RWPE2 (cell line): Measurements from ENCODE around the gene SRGAP2C.
"Not testable (repeated sequence)": the region's sequence is repeated elsewhere in the genome, so short reads cannot be mapped to it uniquely, and the experiment has no call there.

Source experiments
- ATAC-seq: fragments of 200-7000 bp; cut with Tn5 transposase; 3 replicates; pipeline ENCODE4 v1.9.1; 2021; ENCODE audit warnings: low read depth
- DNase-seq: peaks from one replicate; pipeline ENCODE4 v3.0.0-alpha.2; 2020; ENCODE audit warnings: low spot score
- H3K27ac ChIP-seq: fragments of 450-650 bp; 2 replicates; pipeline ENCODE4 v1.5.1; 2017; ENCODE audit warnings: mild to moderate bottlenecking; ENCODE audit not compliant: poor library complexity, severe bottlenecking
- H3K27me3 ChIP-seq: fragments of 250-450 bp; sonication (Bioruptor Pico); 2 replicates; pipeline ENCODE4 v1.5.1; 2021; ENCODE audit warnings: mild to moderate bottlenecking, moderate library complexity; ENCODE audit not compliant: insufficient read depth, poor library complexity, severe bottlenecking
- H3K36me3 ChIP-seq: fragments of 250-450 bp; sonication (Bioruptor Pico); 2 replicates; pipeline ENCODE4 v1.5.1; 2020; ENCODE audit warnings: low read depth, mild to moderate bottlenecking, moderate library complexity
- H3K4me1 ChIP-seq: fragments of 250-450 bp; sonication (Bioruptor Pico); 2 replicates; pipeline ENCODE4 v1.5.1; 2021; ENCODE audit warnings: mild to moderate bottlenecking, moderate library complexity; ENCODE audit not compliant: insufficient read depth, poor library complexity, severe bottlenecking
- H3K4me3 ChIP-seq: fragments of 250-450 bp; sonication (Bioruptor Pico); 2 replicates; pipeline ENCODE4 v1.5.1; 2021; ENCODE audit warnings: mild to moderate bottlenecking, moderate library complexity; ENCODE audit not compliant: severe bottlenecking
- H3K9me3 ChIP-seq: fragments of 250-450 bp; sonication (Bioruptor Pico); 2 replicates; pipeline ENCODE4 v1.5.1; 2021; ENCODE audit warnings: mild to moderate bottlenecking, moderate library complexity; ENCODE audit not compliant: severe bottlenecking

SRGAP2C gene

GRCh38 chr1:121160118-121160517 is 24.7 kb upstream of the SRGAP2C start:
- not testable (repeated sequence) for DNase-seq

GRCh38 chr1:121161199-121161901 is 23.4 kb upstream of the SRGAP2C start:
- not testable (repeated sequence) for H3K27me3 ChIP-seq, H3K27ac ChIP-seq, H3K4me3 ChIP-seq, H3K36me3 ChIP-seq, H3K9me3 ChIP-seq, ATAC-seq, DNase-seq, H3K4me1 ChIP-seq

More at GRCh38 chr1:121160118-121160517, 24.7 kb upstream of the SRGAP2C start:
- ATAC-seq, H3K36me3 ChIP-seq, H3K27ac ChIP-seq, H3K9me3 ChIP-seq, H3K27me3 ChIP-seq, H3K4me3 ChIP-seq, H3K4me1 ChIP-seq: not testable (repeated sequence)

GRCh38 chr1:121163850-121164757 is 20.7 kb upstream of the SRGAP2C start:
- not testable (repeated sequence) for H3K36me3 ChIP-seq, H3K27ac ChIP-seq, H3K4me3 ChIP-seq, H3K27me3 ChIP-seq, H3K9me3 ChIP-seq, H3K4me1 ChIP-seq, ATAC-seq, DNase-seq

GRCh38 chr1:121165296-121165695 is 19.5 kb upstream of the SRGAP2C start:
- not testable (repeated sequence) for H3K27me3 ChIP-seq, H3K9me3 ChIP-seq, ATAC-seq, H3K36me3 ChIP-seq, DNase-seq, H3K27ac ChIP-seq, H3K4me3 ChIP-seq, H3K4me1 ChIP-seq

GRCh38 chr1:121167225-121167738 is 17.5 kb upstream of the SRGAP2C start:
- not testable (repeated sequence) for ATAC-seq, H3K4me1 ChIP-seq, H3K27ac ChIP-seq, H3K36me3 ChIP-seq, H3K27me3 ChIP-seq, DNase-seq, H3K9me3 ChIP-seq, H3K4me3 ChIP-seq

- H3K9me3 ChIP-seq, H3K27me3 ChIP-seq, ATAC-seq, H3K27ac ChIP-seq, H3K4me1 ChIP-seq, H3K4me3 ChIP-seq, H3K36me3 ChIP-seq, DNase-seq: not testable (repeated sequence)
Measured at GRCh38 chr1:121168152-121168668, 16.6 kb upstream of the SRGAP2C start.

- DNase-seq, H3K27me3 ChIP-seq, H3K4me3 ChIP-seq, H3K36me3 ChIP-seq, ATAC-seq, H3K9me3 ChIP-seq, H3K27ac ChIP-seq, H3K4me1 ChIP-seq: not testable (repeated sequence)
Measured at GRCh38 chr1:121176649-121177048, 8.1 kb upstream of the SRGAP2C start.

GRCh38 chr1:121178197-121178596 is 6.6 kb upstream of the SRGAP2C start:
- H3K4me3 ChIP-seq, H3K27me3 ChIP-seq, H3K27ac ChIP-seq, H3K36me3 ChIP-seq, ATAC-seq, DNase-seq, H3K4me1 ChIP-seq, H3K9me3 ChIP-seq: not testable (repeated sequence)

- H3K4me1 ChIP-seq, H3K27me3 ChIP-seq, DNase-seq, H3K36me3 ChIP-seq, H3K9me3 ChIP-seq, H3K4me3 ChIP-seq, H3K27ac ChIP-seq: not testable (repeated sequence)
- 0 out of 3 replicates have a peak, but pooled peaks have one; percentile 0 for ATAC-seq
Measured at GRCh38 chr1:121183867-121184266, 908 bp upstream of the SRGAP2C start.

- not testable (repeated sequence) for H3K4me1 ChIP-seq, H3K36me3 ChIP-seq, DNase-seq, H3K9me3 ChIP-seq, H3K27me3 ChIP-seq
- ATAC-seq = peak; percentile 38
- Histone ChIP-seq H3K27ac (peak overlapping the region; percentile 37), H3K4me3 (peak overlapping the region; percentile 39)
Measured at GRCh38 chr1:121185140-121185708, 449 bp downstream of the SRGAP2C start.

GRCh38 chr1:121186191-121186590 is 1.4 kb downstream of the SRGAP2C start:
- ATAC-seq, H3K27me3 ChIP-seq, H3K36me3 ChIP-seq, DNase-seq, H3K27ac ChIP-seq, H3K9me3 ChIP-seq, H3K4me1 ChIP-seq: not testable (repeated sequence)
- H3K4me3 ChIP-seq = peak overlapping the region; percentile 20
